GM23338 (cell line): ENCODE results near the gene FHIT. TPM values are rescaled to one million over a fixed set of nuclear protein-coding genes. Genes with fewer than 3 reads are reported as not detected.

Experiments
- ATAC-seq: fragments of 200-7000 bp; cut with Tn5 transposase; 3 replicates; pipeline ENCODE4 v1.9.1; 2020
- DNase-seq: peaks from one replicate; pipeline ENCODE4 v3.0.0-alpha.2; 2015; ENCODE audit warnings: low spot score
- H2AFZ ChIP-seq: fragments of 200-600 bp; sonication (generic); 2 replicates; pipeline ENCODE4 v1.8.0; 2016; ENCODE audit warnings: antibody characterized with exemption, mild to moderate bottlenecking, moderate library complexity
- H3F3A ChIP-seq: fragments of 200-600 bp; sonication (generic); replicated peaks from 2 replicates; pipeline ENCODE4 v1.8.0; 2017; ENCODE audit warnings: antibody characterized with exemption, mixed run types, low read depth
- H3K27ac ChIP-seq: fragments of 200-600 bp; sonication (generic); 2 replicates; pipeline ENCODE4 v1.6.1; 2016; ENCODE audit warnings: low read depth
- H3K27me3 ChIP-seq: fragments of 200-600 bp; sonication (generic); 2 replicates; pipeline ENCODE4 v1.8.0; 2016; ENCODE audit warnings: mild to moderate bottlenecking, mixed run types, moderate library complexity; ENCODE audit not compliant: insufficient read depth
- H3K36me3 ChIP-seq: fragments of 200-600 bp; sonication (generic); 2 replicates; pipeline ENCODE4 v1.8.0; 2016; ENCODE audit warnings: mild to moderate bottlenecking; ENCODE audit not compliant: insufficient read depth
- H3K4me1 ChIP-seq: fragments of 200-600 bp; sonication (generic); 2 replicates; pipeline ENCODE4 v1.8.0; 2016; ENCODE audit warnings: mild to moderate bottlenecking, moderate library complexity; ENCODE audit not compliant: insufficient read depth
- H3K4me2 ChIP-seq: fragments of 200-600 bp; sonication (generic); 2 replicates; pipeline ENCODE4 v1.7.1; 2017; ENCODE audit warnings: mixed run types
- H3K4me3 ChIP-seq: fragments of 200-600 bp; sonication (generic); 2 replicates; pipeline ENCODE4 v1.6.1; 2016; ENCODE audit warnings: mixed run types
- H3K79me2 ChIP-seq: fragments of 200-600 bp; sonication (generic); replicated peaks from 2 replicates; pipeline ENCODE4 v1.8.0; 2017; ENCODE audit warnings: mild to moderate bottlenecking; ENCODE audit not compliant: insufficient read depth
- H3K9me2 ChIP-seq: fragments of 200-600 bp; sonication (generic); 2 replicates; pipeline ENCODE4 v1.8.0; 2017; ENCODE audit not compliant: insufficient read depth
- H4K20me1 ChIP-seq: fragments of 200-600 bp; sonication (generic); replicated peaks from 2 replicates; pipeline ENCODE4 v1.8.0; 2017; ENCODE audit warnings: mild to moderate bottlenecking; ENCODE audit not compliant: insufficient read depth
- H3K27ac Mint-ChIP-seq: 2 replicates; pipeline ENCODE4 v1.8.0; 2020; ENCODE audit warnings: inconsistent platforms, mild to moderate bottlenecking, moderate library complexity, mixed read lengths
- H3K27me3 Mint-ChIP-seq: 3 replicates; pipeline ENCODE4 v1.8.0; 2022; ENCODE audit warnings: low read depth, mild to moderate bottlenecking, moderate library complexity, mixed read lengths, inconsistent platforms; ENCODE audit not compliant: insufficient read depth, poor library complexity
- H3K36me3 Mint-ChIP-seq: 3 replicates; pipeline ENCODE4 v1.8.0; 2021; ENCODE audit warnings: low read depth, mild to moderate bottlenecking, inconsistent platforms, moderate library complexity, mixed read lengths
- H3K4me1 Mint-ChIP-seq: 3 replicates; pipeline ENCODE4 v1.8.0; 2020; ENCODE audit warnings: mild to moderate bottlenecking, inconsistent platforms, mixed read lengths
- H3K4me3 Mint-ChIP-seq: 3 replicates; pipeline ENCODE4 v1.8.0; 2021; ENCODE audit warnings: moderate library complexity, mild to moderate bottlenecking, inconsistent platforms, mixed read lengths
- H3K9me3 Mint-ChIP-seq: 3 replicates; pipeline ENCODE4 v1.8.0; 2020; ENCODE audit warnings: moderate library complexity, mild to moderate bottlenecking, inconsistent platforms, mixed read lengths
- CREB1 ChIP-seq: fragments of 250-450 bp; sonication (Bioruptor Pico); IDR thresholded peaks from 2 replicates; pipeline ENCODE4 v1.5.0; 2020; ENCODE audit warnings: low read depth, mild to moderate bottlenecking, moderate library complexity
- EZH2 ChIP-seq: fragments of 200-600 bp; sonication (generic); IDR thresholded peaks from one replicate; pipeline ENCODE4 v1.8.0; 2017; ENCODE audit warnings: antibody characterized with exemption, mild to moderate bottlenecking, low read depth; ENCODE audit not compliant: unreplicated experiment
- EZH2phosphoT487 ChIP-seq: fragments of 200-600 bp; sonication (generic); IDR thresholded peaks from one replicate; pipeline ENCODE4 v1.8.1; 2018; ENCODE audit warnings: antibody characterized with exemption; ENCODE audit not compliant: unreplicated experiment
- JUNB ChIP-seq: IDR thresholded peaks from one replicate; pipeline ENCODE4 v1.6.1; 2016; ENCODE audit warnings: antibody characterized with exemption; ENCODE audit not compliant: unreplicated experiment
- NANOG ChIP-seq: IDR thresholded peaks from 2 replicates; pipeline ENCODE4 v1.6.1; 2016; ENCODE audit warnings: antibody characterized with exemption, borderline replicate concordance
- POLR2AphosphoS5 ChIP-seq: IDR thresholded peaks from 2 replicates; pipeline ENCODE4 v1.6.1; 2016; ENCODE audit warnings: antibody characterized with exemption, low read depth
- REST ChIP-seq: IDR thresholded peaks from one replicate; pipeline ENCODE4 v1.6.1; 2018; ENCODE audit warnings: antibody characterized with exemption; ENCODE audit not compliant: unreplicated experiment
- STAT1 ChIP-seq: IDR thresholded peaks from one replicate; pipeline ENCODE4 v1.6.1; 2016; ENCODE audit warnings: antibody characterized with exemption; ENCODE audit not compliant: unreplicated experiment
- ZNF114 ChIP-seq: fragments of 250-450 bp; sonication (Bioruptor Pico); IDR thresholded peaks from 2 replicates; pipeline ENCODE4 v1.5.0; 2020; ENCODE audit warnings: mild to moderate bottlenecking, moderate library complexity
- ZNF331 ChIP-seq: fragments of 250-450 bp; sonication (Bioruptor Pico); IDR thresholded peaks from 2 replicates; pipeline ENCODE4 v1.5.0; 2020; ENCODE audit warnings: low read depth, mild to moderate bottlenecking, moderate library complexity
- ZNF462 ChIP-seq: fragments of 250-450 bp; sonication (Bioruptor Pico); IDR thresholded peaks from 2 replicates; pipeline ENCODE4 v1.5.0; 2020; ENCODE audit warnings: mild to moderate bottlenecking, moderate library complexity
- polyA plus RNA-seq: library from polyadenylated mRNA; unstranded; fragments of >200 nt; fragmentation: Nextera tagmentation; extraction: Ambion mirVana; gene quantifications from 2 replicates; pipeline ENCODE4 v1.2.1, GENCODE V29; 2016
- total RNA-seq: library from RNA; depleted of rRNA; stranded (reverse); fragments of >200 nt; shearing (Covaris generic); gene quantifications from 2 replicates; pipeline ENCODE4 v1.2.3, GENCODE V29; 2014
- TF ChIP-seq, protein P1 (sequence below), 2 experiments: fragments of 200-600 bp in 1 of 2; sonication (generic) in 1 of 2; conservative IDR thresholded peaks; 2 replicates each; pipeline versions ENCODE4 v1.5.1 to v1.6.1; 2016 to 2017; ENCODE audit warnings: antibody characterized with exemption in 2 of 2, low read depth in 2 of 2, mild to moderate bottlenecking in 2 of 2, moderate library complexity in 1 of 2
- TF ChIP-seq, protein P2 (sequence below): IDR thresholded peaks from 2 replicates; pipeline ENCODE4 v1.6.1; 2016; ENCODE audit warnings: antibody characterized with exemption

The FHIT gene
- total and polyA plus RNA-seq, 2 experiments from 2014 or later, result 3.0 to 8.3 TPM

GRCh38 chr3:60531759-60532158, 719.5 kb downstream of the FHIT start:
- H3K9me3 Mint-ChIP-seq, result no peaks in the 10 kb centered on the region
- Histone ChIP-seq H3K27ac (no peak overlapping the region), H3F3A (no peaks in the 10 kb centered on the region), H4K20me1 (no peaks in the 10 kb centered on the region), H3K36me3 (no peaks in the 10 kb centered on the region), H3K79me2 (no peaks in the 10 kb centered on the region), H2AFZ (no peak overlapping the region), H3K9me2 (0 out of 2 replicates have a peak, but pooled peaks cover 5% of the 10 kb centered on the region), H3K27me3 (no peaks in the 10 kb centered on the region), H3K4me1 (peaks cover 6% of the 10 kb centered on the region; the same call in 1 of the 2 replicates), H3K4me3 (no peak overlapping the region), H3K4me2 (no peak overlapping the region)
- DNase-seq, result no peak
- H3K27me3 Mint-ChIP-seq, result no peaks in the 10 kb centered on the region
- no peak for TF ChIP-seq ZNF331
- no peak for TF ChIP-seq EZH2
- TF ChIP-seq EZH2phosphoT487, result no peak
- TF ChIP-seq ZNF114, result no peak
- TF ChIP-seq, protein P1, sequence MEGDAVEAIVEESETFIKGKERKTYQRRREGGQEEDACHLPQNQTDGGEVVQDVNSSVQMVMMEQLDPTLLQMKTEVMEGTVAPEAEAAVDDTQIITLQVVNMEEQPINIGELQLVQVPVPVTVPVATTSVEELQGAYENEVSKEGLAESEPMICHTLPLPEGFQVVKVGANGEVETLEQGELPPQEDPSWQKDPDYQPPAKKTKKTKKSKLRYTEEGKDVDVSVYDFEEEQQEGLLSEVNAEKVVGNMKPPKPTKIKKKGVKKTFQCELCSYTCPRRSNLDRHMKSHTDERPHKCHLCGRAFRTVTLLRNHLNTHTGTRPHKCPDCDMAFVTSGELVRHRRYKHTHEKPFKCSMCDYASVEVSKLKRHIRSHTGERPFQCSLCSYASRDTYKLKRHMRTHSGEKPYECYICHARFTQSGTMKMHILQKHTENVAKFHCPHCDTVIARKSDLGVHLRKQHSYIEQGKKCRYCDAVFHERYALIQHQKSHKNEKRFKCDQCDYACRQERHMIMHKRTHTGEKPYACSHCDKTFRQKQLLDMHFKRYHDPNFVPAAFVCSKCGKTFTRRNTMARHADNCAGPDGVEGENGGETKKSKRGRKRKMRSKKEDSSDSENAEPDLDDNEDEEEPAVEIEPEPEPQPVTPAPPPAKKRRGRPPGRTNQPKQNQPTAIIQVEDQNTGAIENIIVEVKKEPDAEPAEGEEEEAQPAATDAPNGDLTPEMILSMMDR (conservative IDR thresholded peaks at IDR 0.05; ENCODE audit: low read depth in 2 of 2), result no peak
- TF ChIP-seq STAT1, result no peak
- no peak for TF ChIP-seq POLR2AphosphoS5
- TF ChIP-seq, protein P2, sequence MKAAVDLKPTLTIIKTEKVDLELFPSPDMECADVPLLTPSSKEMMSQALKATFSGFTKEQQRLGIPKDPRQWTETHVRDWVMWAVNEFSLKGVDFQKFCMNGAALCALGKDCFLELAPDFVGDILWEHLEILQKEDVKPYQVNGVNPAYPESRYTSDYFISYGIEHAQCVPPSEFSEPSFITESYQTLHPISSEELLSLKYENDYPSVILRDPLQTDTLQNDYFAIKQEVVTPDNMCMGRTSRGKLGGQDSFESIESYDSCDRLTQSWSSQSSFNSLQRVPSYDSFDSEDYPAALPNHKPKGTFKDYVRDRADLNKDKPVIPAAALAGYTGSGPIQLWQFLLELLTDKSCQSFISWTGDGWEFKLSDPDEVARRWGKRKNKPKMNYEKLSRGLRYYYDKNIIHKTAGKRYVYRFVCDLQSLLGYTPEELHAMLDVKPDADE, result no peak
- TF ChIP-seq ZNF462 (CRISPR knock-in tag), result no peak
- TF ChIP-seq JUNB, result no peak
- TF ChIP-seq REST, result no peak
- no peak for TF ChIP-seq NANOG
- no peak for TF ChIP-seq CREB1 (CRISPR knock-in tag)
- H3K4me3 Mint-ChIP-seq, result no peak overlapping the region
- H3K4me1 Mint-ChIP-seq, result peaks cover 3% of the 10 kb centered on the region; the same call in 1 of the 3 replicates
- ATAC-seq, result no peak
- H3K27ac Mint-ChIP-seq, result no peak overlapping the region
- H3K36me3 Mint-ChIP-seq, result no peaks in the 10 kb centered on the region
